GM12891 (cell line): Measurements from ENCODE around the gene NLGN1.
"Not testable (repeated sequence)": the region's sequence is repeated elsewhere in the genome, so short reads cannot be mapped to it uniquely, and the experiment has no call there.

ENCODE experiments used
- DNase-seq: peaks from one replicate; pipeline ENCODE4 v3.0.0; 2011; ENCODE audit warnings: low spot score; ENCODE audit not compliant: insufficient read length
- FAIRE-seq: peaks from 2 replicates; lab custom pipeline; 2011; peaks lifted over from hg19 to GRCh38; lab: Jason Lieb, UNC
- PAX5 ChIP-seq: IDR thresholded peaks from 2 replicates; pipeline ENCODE4 v1.6.1; 2011; ENCODE audit warnings: low read length, moderate library complexity, mild to moderate bottlenecking; ENCODE audit not compliant: insufficient read depth, severe bottlenecking
- POLR2A ChIP-seq: IDR thresholded peaks from 2 replicates; pipeline ENCODE4 v1.6.1; 2011; ENCODE audit warnings: low read depth, low read length, control low read depth
- POLR2AphosphoS5 ChIP-seq: IDR thresholded peaks from 2 replicates; pipeline ENCODE4 v1.6.1; 2011; ENCODE audit warnings: low read depth, low read length, control low read depth
- POU2F2 ChIP-seq: IDR thresholded peaks from 2 replicates; pipeline ENCODE4 v1.6.1; 2011; ENCODE audit warnings: low read depth, mild to moderate bottlenecking, control low read depth, low read length, moderate library complexity
- SPI1 ChIP-seq: IDR thresholded peaks from 2 replicates; pipeline ENCODE4 v1.6.1; 2011; ENCODE audit warnings: low read depth, low read length, control low read depth
- TAF1 ChIP-seq: IDR thresholded peaks from 2 replicates; pipeline ENCODE4 v1.6.1; 2011; ENCODE audit warnings: low read depth, low read length, control low read depth

Gene NLGN1

GRCh38 chr3:174223626-174224025, 826.1 kb downstream of the NLGN1 start:
- DNase-seq: no peak
- TF ChIP-seq PAX5: no peak
- TF ChIP-seq TAF1: no peak
- no peak for TF ChIP-seq POLR2AphosphoS5
- TF ChIP-seq POLR2A: no peak
- no peak for TF ChIP-seq POU2F2
- no peak for TF ChIP-seq SPI1
- no peak for FAIRE-seq

GRCh38 chr3:174229916-174230315, 832.4 kb downstream of the NLGN1 start:
- DNase-seq: no peak
- TF ChIP-seq PAX5 (no peak), POLR2AphosphoS5 (no peak), POU2F2 (no peak), TAF1 (no peak), POLR2A (no peak), SPI1 (no peak)
- FAIRE-seq: no peak

- FAIRE-seq, DNase-seq: not testable (repeated sequence)
Observed at GRCh38 chr3:174232028-174232657, 834.6 kb downstream of the NLGN1 start.

GRCh38 chr3:174232658-174233429, 835.3 kb downstream of the NLGN1 start:
- DNase-seq (no peak), FAIRE-seq (no peak)
- TF ChIP-seq PAX5 (no peak), POLR2AphosphoS5 (no peak), SPI1 (no peak), POLR2A (no peak), TAF1 (no peak), POU2F2 (no peak)

GRCh38 chr3:174233511-174233910, 836.0 kb downstream of the NLGN1 start:
- no peak for TF ChIP-seq POU2F2
- no peak for TF ChIP-seq TAF1
- TF ChIP-seq PAX5: no peak
- TF ChIP-seq SPI1: no peak
- TF ChIP-seq POLR2A: no peak
- TF ChIP-seq POLR2AphosphoS5: no peak
- DNase-seq: no peak
- FAIRE-seq: no peak

GRCh38 chr3:174242311-174243041, 844.9 kb downstream of the NLGN1 start:
- DNase-seq (no peak), FAIRE-seq (no peak)

GRCh38 chr3:174243171-174243570, 845.6 kb downstream of the NLGN1 start:
- TF ChIP-seq TAF1 (no peak), PAX5 (no peak), SPI1 (no peak), POU2F2 (no peak), POLR2A (no peak), POLR2AphosphoS5 (no peak)
- DNase-seq (no peak), FAIRE-seq (no peak)

More at GRCh38 chr3:174242311-174243041, 844.9 kb downstream of the NLGN1 start:
- TF ChIP-seq POU2F2: no peak
- no peak for TF ChIP-seq POLR2A
- no peak for TF ChIP-seq POLR2AphosphoS5
- no peak for TF ChIP-seq SPI1
- no peak for TF ChIP-seq TAF1
- TF ChIP-seq PAX5: no peak

GRCh38 chr3:174247687-174248152, 850.2 kb downstream of the NLGN1 start:
- TF ChIP-seq POU2F2: no peak
- FAIRE-seq (no peak), DNase-seq (no peak)

GRCh38 chr3:174251681-174252080, 854.1 kb downstream of the NLGN1 start:
- FAIRE-seq: no peak
- no peak for TF ChIP-seq POLR2A
- no peak for TF ChIP-seq TAF1
- no peak for TF ChIP-seq SPI1
- no peak for DNase-seq

GRCh38 chr3:174253196-174253823, 855.8 kb downstream of the NLGN1 start:
- TF ChIP-seq POLR2A (no peak), TAF1 (no peak), SPI1 (no peak), POU2F2 (no peak), POLR2AphosphoS5 (no peak), PAX5 (no peak)
- FAIRE-seq (no peak), DNase-seq (no peak)
